A673 (cell line): ENCODE data around the gene CCDC178. TPM values are rescaled to one million over a fixed set of nuclear protein-coding genes. Genes with fewer than 3 reads are reported as not detected.

Source experiments
- BruUV-seq: library from RNA; stranded (reverse); fragments of 400-500 nt; replicated peaks from 2 replicates; lab custom pipeline; 2021; lab: Mats Ljungman, UMichigan
- CTCF ChIA-PET: fragments of 300-600 bp; sonication (Branson Sonifier 250); formaldehyde crosslinking; loops from one replicate; lab custom pipeline; 2022; ENCODE audit warnings: antibody characterized with exemption; lab: Charles Lee
- POLR2A ChIA-PET: fragments of 300-600 bp; sonication (Branson Sonifier 250); formaldehyde crosslinking; loops from one replicate; lab custom pipeline; 2022; ENCODE audit warnings: antibody characterized with exemption; ENCODE audit not compliant: low non-redundant PET; lab: Charles Lee
- DNase-seq: peaks from one replicate; pipeline ENCODE4 v3.0.0-alpha.2; 2015; ENCODE audit warnings: low spot score
- H3K27ac ChIP-seq: fragments of 200-600 bp; sonication (generic); 2 replicates; pipeline ENCODE4 v1.5.1; 2016; ENCODE audit warnings: mixed run types, low read depth, mild to moderate bottlenecking, mixed read lengths, antibody characterized with exemption, low read length; ENCODE audit not compliant: poor library complexity, severe bottlenecking
- H3K27me3 ChIP-seq: fragments of 200-600 bp; sonication (generic); replicated peaks from 2 replicates; pipeline ENCODE4 v1.6.1; 2017; ENCODE audit warnings: mixed run types, low read depth, mild to moderate bottlenecking, mixed read lengths, antibody characterized with exemption, low read length; ENCODE audit not compliant: insufficient read depth, poor library complexity
- H3K36me3 ChIP-seq: fragments of 200-600 bp; sonication (generic); 2 replicates; pipeline ENCODE4 v1.6.1; 2016; ENCODE audit warnings: mixed run types, mild to moderate bottlenecking, mixed read lengths, antibody characterized with exemption, low read length; ENCODE audit not compliant: insufficient read depth, poor library complexity, severe bottlenecking
- H3K4me1 ChIP-seq: fragments of 200-600 bp; sonication (generic); 2 replicates; pipeline ENCODE4 v1.6.1; 2017; ENCODE audit warnings: mixed run types, mild to moderate bottlenecking, mixed read lengths, antibody characterized with exemption, low read length; ENCODE audit not compliant: insufficient read depth, poor library complexity, severe bottlenecking
- H3K4me3 ChIP-seq: fragments of 200-600 bp; sonication (generic); 2 replicates; pipeline ENCODE4 v1.5.1; 2016; ENCODE audit warnings: low read depth, mixed run types, mild to moderate bottlenecking, mixed read lengths, low read length; ENCODE audit not compliant: poor library complexity, severe bottlenecking
- H3K9me3 ChIP-seq: fragments of 200-600 bp; sonication (generic); 2 replicates; pipeline ENCODE4 v1.6.1; 2016; ENCODE audit warnings: mixed run types, low read depth, mild to moderate bottlenecking, mixed read lengths, antibody characterized with exemption, low read length; ENCODE audit not compliant: poor library complexity, severe bottlenecking
- CTCF ChIP-seq: fragments of 300-800, 200-600 bp; sonication (generic); conservative IDR thresholded peaks from 2 replicates; pipeline ENCODE4 v1.5.1; 2017; ENCODE audit warnings: low read depth, mild to moderate bottlenecking, antibody characterized with exemption, low read length, moderate library complexity, mixed read lengths
- EZH2 ChIP-seq: fragments of 200-600 bp; sonication (generic); IDR thresholded peaks from 2 replicates; pipeline ENCODE4 v1.6.1; 2017; ENCODE audit warnings: borderline replicate concordance, low read depth, mild to moderate bottlenecking, mixed read lengths, antibody characterized with exemption, low read length; ENCODE audit not compliant: poor library complexity, severe bottlenecking
- intact Hi-C: fragments of 100-400 bp; cut with micrococcal nuclease; formaldehyde crosslinking; loops from one replicate; pipeline ENCODE4 v1.10.0; 2022; ENCODE audit not compliant: unreplicated experiment
- total RNA-seq: library from RNA; stranded (reverse); gene quantifications from 2 replicates; pipeline ENCODE4 v1.2.3, GENCODE V29; 2021

CCDC178 gene
- total RNA-seq, 1 experiment from 2014 or later = not detected

DNA sequence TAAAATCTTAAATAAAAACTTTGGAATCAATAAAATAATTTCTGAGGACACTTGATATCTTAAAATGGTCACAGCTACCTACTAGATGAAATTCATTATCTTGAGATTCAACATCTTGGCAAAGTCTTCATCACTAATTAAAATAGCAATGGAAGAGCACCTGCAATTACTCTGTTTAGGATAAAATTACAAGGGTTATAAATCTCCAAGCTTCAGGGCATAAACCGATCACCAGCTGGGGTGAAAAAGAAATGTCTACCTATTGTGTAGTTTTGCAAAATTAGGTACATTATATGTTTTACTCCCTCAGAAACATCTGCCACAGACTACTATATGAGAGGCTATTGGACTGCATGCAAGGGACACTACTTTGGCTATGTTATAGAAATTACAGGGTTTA lies 327.1 kb downstream of the CCDC178 start:
- intact Hi-C loops = no loop called here

GRCh38 chr18:33107511-33107910 lies 333.0 kb downstream of the CCDC178 start:
- H3K4me1 ChIP-seq = no peaks in the 10 kb centered on the region
- POLR2A ChIA-PET = no interaction called here
- no peaks in the 10 kb centered on the region for H3K36me3 ChIP-seq
- H3K9me3 ChIP-seq = no peaks in the 10 kb centered on the region
- H3K4me3 ChIP-seq = no peak overlapping the region
- peaks cover 6% of the 10 kb centered on the region for H3K27me3 ChIP-seq
- DNase-seq = no peak
- CTCF ChIA-PET = no interaction called here
- H3K27ac ChIP-seq = no peak overlapping the region
- TF ChIP-seq EZH2 (no peak), CTCF (no peak)
- BruUV-seq = no TSS peak
- intact Hi-C loops = no loop called here

More for the DNA sequence above, 327.1 kb downstream of the CCDC178 start:
- no peak overlapping the region for H3K4me3 ChIP-seq
- POLR2A ChIA-PET = no interaction called here
- H3K27ac ChIP-seq = no peak overlapping the region
- CTCF ChIA-PET = no interaction called here
- TF ChIP-seq CTCF (no peak), EZH2 (no peak)
- no peaks in the 10 kb centered on the region for H3K36me3 ChIP-seq
- H3K9me3 ChIP-seq = no peaks in the 10 kb centered on the region
- H3K27me3 ChIP-seq = no peaks in the 10 kb centered on the region
- no TSS peak for BruUV-seq
- no peak for DNase-seq
- H3K4me1 ChIP-seq = no peaks in the 10 kb centered on the region

DNA sequence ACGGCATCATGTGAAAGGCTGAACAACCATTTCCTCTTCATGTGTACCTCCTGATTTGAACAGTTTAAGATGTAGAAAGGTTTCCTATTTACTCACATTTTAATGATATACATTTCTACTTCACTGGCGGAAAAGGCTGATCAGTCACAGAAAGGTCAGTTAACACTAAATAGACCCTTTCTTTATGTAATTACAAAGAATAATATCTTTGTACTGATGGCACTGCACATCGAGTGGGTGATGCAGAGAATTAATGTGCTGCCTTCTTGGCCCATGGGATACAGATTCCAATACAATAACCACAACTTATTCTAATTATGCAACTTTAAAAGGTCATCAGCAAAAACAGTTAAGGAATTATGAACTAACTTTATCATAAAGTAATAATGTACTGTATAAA lies 339.2 kb downstream of the CCDC178 start:
- no peak for TF ChIP-seq EZH2
- no peaks in the 10 kb centered on the region for H3K9me3 ChIP-seq
- H3K4me3 ChIP-seq = no peak overlapping the region
- ChIA-PET CTCF (no interaction called here), POLR2A (no interaction called here)
- BruUV-seq = no TSS peak
- H3K4me1 ChIP-seq = no peaks in the 10 kb centered on the region
- intact Hi-C loops = no loop called here
- no peaks in the 10 kb centered on the region for H3K36me3 ChIP-seq
- peaks cover 4% of the 10 kb centered on the region for H3K27me3 ChIP-seq
- H3K27ac ChIP-seq = no peak overlapping the region
- DNase-seq = no peak

GRCh38 chr18:33099626-33100025 lies 340.9 kb downstream of the CCDC178 start:
- H3K27me3 ChIP-seq = no peaks in the 10 kb centered on the region
- intact Hi-C loops = no loop called here
- no peak for TF ChIP-seq CTCF
- TF ChIP-seq EZH2 = no peak
- ChIA-PET POLR2A (no interaction called here), CTCF (no interaction called here)
- H3K4me3 ChIP-seq = no peak overlapping the region
- no peak for DNase-seq
- no peaks in the 10 kb centered on the region for H3K9me3 ChIP-seq
- no peaks in the 10 kb centered on the region for H3K4me1 ChIP-seq
- no TSS peak for BruUV-seq
- H3K27ac ChIP-seq = no peak overlapping the region
- no peaks in the 10 kb centered on the region for H3K36me3 ChIP-seq
